Measurements from ENCODE around the gene ARHGAP18.

The ARHGAP18 gene

GRCh38 chr6:129670634-129671033 is 39.3 kb downstream of the ARHGAP18 start:
- DNase-seq (ENCODE audit: low read depth), result no peak

- DNase-seq (ENCODE audit: low read depth), result no peak
Observed at GRCh38 chr6:129667621-129668020, 42.4 kb downstream of the ARHGAP18 start.

- DNase-seq (ENCODE audit: low read depth), result no peak
Observed at GRCh38 chr6:129667034-129667433, 42.9 kb downstream of the ARHGAP18 start.

GRCh38 chr6:129665555-129665954 is 44.4 kb downstream of the ARHGAP18 start:
- DNase-seq (ENCODE audit: low read depth), result no peak

GRCh38 chr6:129663531-129663930 is 46.4 kb downstream of the ARHGAP18 start:
- DNase-seq (ENCODE audit: low read depth), result no peak

- DNase-seq (ENCODE audit: low read depth), result no peak
Observed at GRCh38 chr6:129662980-129663431, 47.0 kb downstream of the ARHGAP18 start.

- DNase-seq (ENCODE audit: low read depth), result no peak
Observed at GRCh38 chr6:129662406-129662766, 47.6 kb downstream of the ARHGAP18 start.

- no peak for DNase-seq (ENCODE audit: low read depth)
Observed at GRCh38 chr6:129661536-129662405, 48.2 kb downstream of the ARHGAP18 start.

- no peak for DNase-seq (ENCODE audit: low read depth)
Observed at GRCh38 chr6:129660346-129660676, 49.7 kb downstream of the ARHGAP18 start.

- DNase-seq (ENCODE audit: low read depth), result no peak
Observed at GRCh38 chr6:129659590-129660345, 50.2 kb downstream of the ARHGAP18 start.

- no peak for DNase-seq (ENCODE audit: low read depth)
Observed at GRCh38 chr6:129659167-129659566, 50.8 kb downstream of the ARHGAP18 start.

- DNase-seq (ENCODE audit: low read depth), result no peak
Observed at GRCh38 chr6:129657483-129657882, 52.5 kb downstream of the ARHGAP18 start.

GRCh38 chr6:129655334-129655733 is 54.6 kb downstream of the ARHGAP18 start:
- no peak for DNase-seq (ENCODE audit: low read depth)

- DNase-seq (ENCODE audit: low read depth), result no peak
Observed at GRCh38 chr6:129653746-129654145, 56.2 kb downstream of the ARHGAP18 start.

- no peak for DNase-seq (ENCODE audit: low read depth)
Observed at GRCh38 chr6:129653229-129653628, 56.7 kb downstream of the ARHGAP18 start.

- DNase-seq (ENCODE audit: low read depth), result no peak
Observed at GRCh38 chr6:129651291-129651691, 58.7 kb downstream of the ARHGAP18 start.

GRCh38 chr6:129648819-129649491 is 61.0 kb downstream of the ARHGAP18 start:
- DNase-seq (ENCODE audit: low read depth), result no peak

- no peak for DNase-seq (ENCODE audit: low read depth)
Observed at GRCh38 chr6:129647044-129647443, 62.9 kb downstream of the ARHGAP18 start.

- no peak for DNase-seq (ENCODE audit: low read depth)
Observed at GRCh38 chr6:129646642-129647041, 63.3 kb downstream of the ARHGAP18 start.

- DNase-seq (ENCODE audit: low read depth), result no peak
Observed at GRCh38 chr6:129645830-129646579, 64.0 kb downstream of the ARHGAP18 start.

GRCh38 chr6:129645106-129645829 is 64.7 kb downstream of the ARHGAP18 start:
- no peak for DNase-seq (ENCODE audit: low read depth)
